H9 (cell line): ENCODE results near the gene HAGH. TPM values are rescaled to one million over a fixed set of nuclear protein-coding genes. Genes with fewer than 3 reads are reported as not detected.

Experiments
- DNase-seq: peaks from one replicate; pipeline ENCODE4 v3.0.0-alpha.2; 2017
- H2AFZ ChIP-seq: one replicate; pipeline ENCODE4 v1.6.1; 2013; ENCODE audit warnings: mild to moderate bottlenecking, low read length, control low read depth, moderate library complexity
- H2AK5ac ChIP-seq: 2 replicates; pipeline ENCODE4 v1.6.1; 2013; ENCODE audit warnings: low read length, control low read depth, mixed read lengths; ENCODE audit not compliant: insufficient read length
- H2BK120ac ChIP-seq: one replicate; pipeline ENCODE4 v1.6.1; 2013; ENCODE audit warnings: low read depth, mild to moderate bottlenecking, low read length, control low read depth, inconsistent platforms; ENCODE audit not compliant: poor library complexity, severe bottlenecking
- H2BK12ac ChIP-seq: 2 replicates; pipeline ENCODE4 v1.6.1; 2013; ENCODE audit warnings: low read length, control low read depth, mixed read lengths, low read depth; ENCODE audit not compliant: insufficient read length
- H2BK15ac ChIP-seq: 2 replicates; pipeline ENCODE4 v1.6.1; 2013; ENCODE audit warnings: low read depth, low read length, control low read depth
- H2BK20ac ChIP-seq: one replicate; pipeline ENCODE4 v1.6.1; 2013; ENCODE audit warnings: low read depth, mild to moderate bottlenecking, low read length, control low read depth, inconsistent platforms; ENCODE audit not compliant: poor library complexity, severe bottlenecking
- H2BK5ac ChIP-seq: 2 replicates; pipeline ENCODE4 v1.6.1; 2013; ENCODE audit warnings: low read length, control low read depth, mixed read lengths; ENCODE audit not compliant: insufficient read length
- H3K14ac ChIP-seq: 2 replicates; pipeline ENCODE4 v1.6.1; 2013; ENCODE audit warnings: low read length, control low read depth; ENCODE audit not compliant: insufficient read depth
- H3K18ac ChIP-seq: 2 replicates; pipeline ENCODE4 v1.6.1; 2013; ENCODE audit warnings: low read depth, mild to moderate bottlenecking, mixed read lengths, low read length, control low read depth; ENCODE audit not compliant: insufficient read length
- H3K23ac ChIP-seq: 2 replicates; pipeline ENCODE4 v1.6.1; 2013; ENCODE audit warnings: low read length, control low read depth, mixed read lengths, low read depth; ENCODE audit not compliant: insufficient read length
- H3K23me2 ChIP-seq: 2 replicates; pipeline ENCODE4 v1.6.1; 2013; ENCODE audit warnings: low read depth, mild to moderate bottlenecking, mixed read lengths, low read length, control low read depth; ENCODE audit not compliant: insufficient read length, poor library complexity, severe bottlenecking
- H3K27ac ChIP-seq: 2 replicates; pipeline ENCODE4 v1.5.1; 2013; ENCODE audit warnings: low read length, control low read depth, mixed read lengths, low read depth; ENCODE audit not compliant: insufficient read length
- H3K27me3 ChIP-seq: 2 replicates; pipeline ENCODE4 v1.6.1; 2013; ENCODE audit warnings: low read length, control low read depth, inconsistent platforms; ENCODE audit not compliant: insufficient read depth
- H3K4ac ChIP-seq: 2 replicates; pipeline ENCODE4 v1.6.1; 2013; ENCODE audit warnings: low read depth, mild to moderate bottlenecking, control low read depth, inconsistent platforms, low read length, moderate library complexity
- H3K4me1 ChIP-seq: 2 replicates; pipeline ENCODE4 v1.6.1; 2013; ENCODE audit warnings: low read length, control low read depth, inconsistent platforms; ENCODE audit not compliant: insufficient read depth
- H3K4me2 ChIP-seq: 2 replicates; pipeline ENCODE4 v1.6.1; 2013; ENCODE audit warnings: low read length, control low read depth, mixed read lengths; ENCODE audit not compliant: insufficient read length, insufficient read depth
- H3K56ac ChIP-seq: 2 replicates; pipeline ENCODE4 v1.6.1; 2013; ENCODE audit warnings: low read depth, mild to moderate bottlenecking, mixed read lengths, low read length, control low read depth; ENCODE audit not compliant: insufficient read length
- H3K79me1 ChIP-seq: 2 replicates; pipeline ENCODE4 v1.6.1; 2013; ENCODE audit warnings: low read depth, mild to moderate bottlenecking, moderate library complexity, low read length, control low read depth, inconsistent platforms; ENCODE audit not compliant: insufficient read depth, poor library complexity, severe bottlenecking
- H3K79me2 ChIP-seq: 2 replicates; pipeline ENCODE4 v1.6.1; 2013; ENCODE audit warnings: low read length, control low read depth, inconsistent platforms; ENCODE audit not compliant: insufficient read depth
- H3K9ac ChIP-seq: 2 replicates; pipeline ENCODE4 v1.6.1; 2013; ENCODE audit warnings: low read length, control low read depth, mixed read lengths; ENCODE audit not compliant: insufficient read length; ENCODE audit errors: extremely low read depth
- H3K9me3 ChIP-seq: one replicate; pipeline ENCODE4 v1.6.1; 2013; ENCODE audit warnings: low read depth, low read length, inconsistent platforms; ENCODE audit not compliant: control insufficient read depth
- H3T11ph ChIP-seq: one replicate; pipeline ENCODE4 v1.6.1; 2013; ENCODE audit warnings: mild to moderate bottlenecking, low read length, control low read depth, inconsistent platforms
- H4K20me1 ChIP-seq: one replicate; pipeline ENCODE4 v1.6.1; 2013; ENCODE audit not compliant: control insufficient read depth, insufficient read length, insufficient read depth
- H4K5ac ChIP-seq: 2 replicates; pipeline ENCODE4 v1.6.1; 2013; ENCODE audit warnings: low read depth, mild to moderate bottlenecking, mixed read lengths, low read length, control low read depth; ENCODE audit not compliant: insufficient read length
- H4K8ac ChIP-seq: replicated peaks from 2 replicates; pipeline ENCODE4 v1.6.1; 2013; ENCODE audit warnings: low read length, control low read depth, mixed read lengths, low read depth; ENCODE audit not compliant: insufficient read length
- H4K91ac ChIP-seq: 2 replicates; pipeline ENCODE4 v1.6.1; 2013; ENCODE audit warnings: low read depth, mild to moderate bottlenecking, moderate library complexity, mixed read lengths, low read length, control low read depth; ENCODE audit not compliant: insufficient read length
- H3K27ac Mint-ChIP-seq, 3 experiments: 2 replicates in 2 of 3; 3 replicates in 1 of 3; pipeline ENCODE4 v1.8.0; 2020 to 2021; ENCODE audit warnings: mixed read lengths in 3 of 3, mild to moderate bottlenecking in 1 of 3, moderate library complexity in 1 of 3
- H3K27me3 Mint-ChIP-seq: 2 replicates; pipeline ENCODE4 v1.8.0; 2021; ENCODE audit warnings: low read depth, mild to moderate bottlenecking, moderate library complexity, mixed read lengths
- H3K36me3 Mint-ChIP-seq, 3 experiments: 2 replicates in 2 of 3; 3 replicates in 1 of 3; pipeline ENCODE4 v1.8.0; 2020 to 2021; ENCODE audit warnings: low read depth in 3 of 3, mixed read lengths in 3 of 3; ENCODE audit not compliant: insufficient read depth in 1 of 3
- H3K4me1 Mint-ChIP-seq, 2 experiments: 2 replicates each; pipeline ENCODE4 v1.8.0; 2020; ENCODE audit warnings: mixed read lengths in 2 of 2
- H3K4me3 Mint-ChIP-seq, 2 experiments: 2 replicates in 1 of 2; 3 replicates in 1 of 2; pipeline ENCODE4 v1.8.0; 2020 to 2021; ENCODE audit warnings: mild to moderate bottlenecking in 2 of 2, mixed read lengths in 2 of 2, moderate library complexity in 1 of 2
- H3K9me3 Mint-ChIP-seq, 2 experiments: 2 replicates in 1 of 2; 3 replicates in 1 of 2; pipeline ENCODE4 v1.8.0; 2020; ENCODE audit warnings: mild to moderate bottlenecking in 2 of 2, mixed read lengths in 2 of 2, moderate library complexity in 1 of 2
- CTCF ChIP-seq: fragments of 200-600 bp; sonication (generic); conservative IDR thresholded peaks from 3 replicates; pipeline ENCODE4 v1.8.0; 2021; ENCODE audit warnings: antibody characterized with exemption, mild to moderate bottlenecking
- WGBS: extraction: QIAGEN DNeasy Blood & Tissue Kit; methylation state at CpG from one replicate; pipeline ENCODE4 v1.1.7; 2013; ENCODE audit warnings: missing lambda C conversion rate, low lambda C conversion rate, mixed read lengths; ENCODE audit not compliant: insufficient read length; ENCODE audit errors: extremely low coverage; 5-methylcytosine and 5-hydroxymethylcytosine counted together
- total RNA-seq: library from RNA; stranded (reverse); gene quantifications from 2 replicates; pipeline ENCODE4 v1.2.1, GENCODE V29; 2021

Gene HAGH
- total RNA-seq, 1 experiment from 2014 or later: 30.0 TPM

- H3K27ac ChIP-seq: no peak within 1 kb of the TSS
- no peaks in the 10 kb centered on the region for H3K9me3 ChIP-seq
- no peak within 1 kb of the TSS for H3K18ac ChIP-seq
- no peak within 1 kb of the TSS for H3K9ac ChIP-seq
- no peak within 1 kb of the TSS for H4K5ac ChIP-seq
- WGBS: no CpG with 5 or more reads among the region's 28 CpGs
- no peak within 1 kb of the TSS for H4K91ac ChIP-seq
- H2AK5ac ChIP-seq: no peak within 1 kb of the TSS
- H4K20me1 ChIP-seq: no peaks in the 10 kb centered on the region
- no peak within 1 kb of the TSS for H3K4me2 ChIP-seq
- H3K27me3 ChIP-seq: no peaks in the 10 kb centered on the region
- no peak within 1 kb of the TSS for H2BK15ac ChIP-seq
- H2BK120ac ChIP-seq: no peak within 1 kb of the TSS
- H3K79me2 ChIP-seq: no peaks in the 10 kb centered on the region
- H3T11ph ChIP-seq: no peak within 1 kb of the TSS
- H3K4me1 ChIP-seq: no peaks in the 10 kb centered on the region
- no peak within 1 kb of the TSS for H3K23ac ChIP-seq
- Mint-ChIP-seq H3K9me3 (peaks cover 18 to 20% of the 10 kb centered on the region in 2 experiments), H3K36me3 (peaks cover 10 to 19% (median 14%) of the 10 kb centered on the region in 3 experiments), H3K4me1 (no peaks in the 10 kb centered on the region), H3K27ac (no peak within 1 kb of the TSS), H3K4me3 (no peak within 1 kb of the TSS), H3K27me3 (no peaks in the 10 kb centered on the region)
- no peak within 1 kb of the TSS for H4K8ac ChIP-seq
- no peak within 1 kb of the TSS for H3K4ac ChIP-seq
- H2AFZ ChIP-seq: no peak within 1 kb of the TSS
- H2BK5ac ChIP-seq: no peak within 1 kb of the TSS
- no peaks in the 10 kb centered on the region for H3K79me1 ChIP-seq
- H2BK20ac ChIP-seq: no peak within 1 kb of the TSS
- no peak within 1 kb of the TSS; the same call in 1 of the 2 replicates for H3K14ac ChIP-seq
- no peak for TF ChIP-seq CTCF
- DNase-seq: no peak
- H3K23me2 ChIP-seq: no peaks in the 10 kb centered on the region
- no peak within 1 kb of the TSS for H3K56ac ChIP-seq
- H2BK12ac ChIP-seq: no peak within 1 kb of the TSS
These were observed 32.9 kb downstream of the HAGH start, which contains the start of gene IGFALS for GRCh38 chr16:1793578-1794220. Gene IGFALS, minus strand, starts transcription at chr16:1793705. Its CDS starts 53 bp downstream, at chr16:1793652.
